ENCODE data around the gene WDPCP. TPM values are rescaled to one million over a fixed set of nuclear protein-coding genes. Genes with fewer than 3 reads are reported as not detected.

Gene WDPCP
- total and polyA plus RNA-seq, 2 of the 13 experiments (the other 11 are each of a cell fraction or from before 2014, with no cell fraction given) = 2.9 to 5.2 TPM

DNA sequence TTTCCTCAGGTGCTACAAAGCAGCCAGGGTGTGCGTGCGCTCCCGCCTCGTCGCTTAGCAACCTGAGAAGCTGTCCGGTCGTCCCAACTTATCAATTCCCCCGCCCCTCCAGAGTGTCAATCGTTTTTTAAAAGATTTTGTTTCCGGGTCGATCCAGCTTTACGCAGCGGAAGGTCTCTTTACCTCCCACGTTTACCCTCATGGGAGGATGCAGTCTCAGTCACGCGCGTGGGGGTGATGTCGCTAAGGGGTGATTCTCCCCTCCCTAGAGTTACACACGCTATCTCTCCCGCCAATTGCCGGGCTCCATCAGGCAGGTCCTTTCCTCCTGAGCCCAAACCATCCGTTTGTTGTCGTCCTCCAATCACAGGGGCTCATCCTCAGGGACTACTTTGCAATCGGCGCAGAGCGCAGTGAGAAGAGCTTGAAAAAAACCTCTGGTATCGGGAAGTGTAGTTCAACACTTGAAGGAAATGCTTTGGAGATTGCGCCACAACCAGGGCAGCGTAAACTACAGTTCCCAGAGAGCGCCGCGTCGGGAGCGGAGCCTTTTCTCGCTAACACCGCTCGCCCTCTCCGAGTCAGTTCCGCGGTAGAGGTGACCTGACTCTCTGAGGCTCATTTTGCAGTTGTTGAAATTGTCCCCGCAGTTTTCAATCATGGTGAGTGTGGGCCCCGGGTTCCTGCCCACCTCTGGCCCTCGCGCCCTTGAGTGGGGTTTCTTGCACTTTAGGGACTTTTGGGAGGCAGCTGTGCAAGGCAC, at the start of gene WDPCP, which contains the start of gene MDH1 (continued):
- TF ChIP-seq, protein P1, sequence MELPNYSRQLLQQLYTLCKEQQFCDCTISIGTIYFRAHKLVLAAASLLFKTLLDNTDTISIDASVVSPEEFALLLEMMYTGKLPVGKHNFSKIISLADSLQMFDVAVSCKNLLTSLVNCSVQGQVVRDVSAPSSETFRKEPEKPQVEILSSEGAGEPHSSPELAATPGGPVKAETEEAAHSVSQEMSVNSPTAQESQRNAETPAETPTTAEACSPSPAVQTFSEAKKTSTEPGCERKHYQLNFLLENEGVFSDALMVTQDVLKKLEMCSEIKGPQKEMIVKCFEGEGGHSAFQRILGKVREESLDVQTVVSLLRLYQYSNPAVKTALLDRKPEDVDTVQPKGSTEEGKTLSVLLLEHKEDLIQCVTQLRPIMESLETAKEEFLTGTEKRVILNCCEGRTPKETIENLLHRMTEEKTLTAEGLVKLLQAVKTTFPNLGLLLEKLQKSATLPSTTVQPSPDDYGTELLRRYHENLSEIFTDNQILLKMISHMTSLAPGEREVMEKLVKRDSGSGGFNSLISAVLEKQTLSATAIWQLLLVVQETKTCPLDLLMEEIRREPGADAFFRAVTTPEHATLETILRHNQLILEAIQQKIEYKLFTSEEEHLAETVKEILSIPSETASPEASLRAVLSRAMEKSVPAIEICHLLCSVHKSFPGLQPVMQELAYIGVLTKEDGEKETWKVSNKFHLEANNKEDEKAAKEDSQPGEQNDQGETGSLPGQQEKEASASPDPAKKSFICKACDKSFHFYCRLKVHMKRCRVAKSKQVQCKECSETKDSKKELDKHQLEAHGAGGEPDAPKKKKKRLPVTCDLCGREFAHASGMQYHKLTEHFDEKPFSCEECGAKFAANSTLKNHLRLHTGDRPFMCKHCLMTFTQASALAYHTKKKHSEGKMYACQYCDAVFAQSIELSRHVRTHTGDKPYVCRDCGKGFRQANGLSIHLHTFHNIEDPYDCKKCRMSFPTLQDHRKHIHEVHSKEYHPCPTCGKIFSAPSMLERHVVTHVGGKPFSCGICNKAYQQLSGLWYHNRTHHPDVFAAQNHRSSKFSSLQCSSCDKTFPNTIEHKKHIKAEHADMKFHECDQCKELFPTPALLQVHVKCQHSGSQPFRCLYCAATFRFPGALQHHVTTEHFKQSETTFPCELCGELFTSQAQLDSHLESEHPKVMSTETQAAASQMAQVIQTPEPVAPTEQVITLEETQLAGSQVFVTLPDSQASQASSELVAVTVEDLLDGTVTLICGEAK (IDR thresholded peaks at IDR 0.05) = 0 out of 2 replicates have a peak, but pooled peaks have one; percentile 1
- TF ChIP-seq, protein P1 (CRISPR knock-in tag; IDR thresholded peaks at IDR 0.05) = peak; percentile 79
- peak; percentile 60 for TF ChIP-seq RCOR2 (CRISPR knock-in tag; IDR thresholded peaks at IDR 0.05)
- TF ChIP-seq ZNF256 (CRISPR knock-in tag; conservative IDR thresholded peaks at IDR 0.05) = no peak
- TF ChIP-seq ZNF775 (CRISPR knock-in tag; IDR thresholded peaks at IDR 0.05; ENCODE audit: borderline replicate concordance) = no peak
- TF ChIP-seq GATAD1 (CRISPR knock-in tag; IDR thresholded peaks at IDR 0.05) = peak; percentile 95
- TF ChIP-seq ZNF660 (CRISPR knock-in tag; IDR thresholded peaks at IDR 0.05; ENCODE audit: borderline replicate concordance, low read depth) = no peak
- TF ChIP-seq CBX2 (IDR thresholded peaks at IDR 0.05; ENCODE audit: low read depth, low read length) = no peak
- TF ChIP-seq CBX2 (CRISPR knock-in tag; IDR thresholded peaks at IDR 0.05; ENCODE audit: low read depth) = no peak
- TF ChIP-seq, protein P2, sequence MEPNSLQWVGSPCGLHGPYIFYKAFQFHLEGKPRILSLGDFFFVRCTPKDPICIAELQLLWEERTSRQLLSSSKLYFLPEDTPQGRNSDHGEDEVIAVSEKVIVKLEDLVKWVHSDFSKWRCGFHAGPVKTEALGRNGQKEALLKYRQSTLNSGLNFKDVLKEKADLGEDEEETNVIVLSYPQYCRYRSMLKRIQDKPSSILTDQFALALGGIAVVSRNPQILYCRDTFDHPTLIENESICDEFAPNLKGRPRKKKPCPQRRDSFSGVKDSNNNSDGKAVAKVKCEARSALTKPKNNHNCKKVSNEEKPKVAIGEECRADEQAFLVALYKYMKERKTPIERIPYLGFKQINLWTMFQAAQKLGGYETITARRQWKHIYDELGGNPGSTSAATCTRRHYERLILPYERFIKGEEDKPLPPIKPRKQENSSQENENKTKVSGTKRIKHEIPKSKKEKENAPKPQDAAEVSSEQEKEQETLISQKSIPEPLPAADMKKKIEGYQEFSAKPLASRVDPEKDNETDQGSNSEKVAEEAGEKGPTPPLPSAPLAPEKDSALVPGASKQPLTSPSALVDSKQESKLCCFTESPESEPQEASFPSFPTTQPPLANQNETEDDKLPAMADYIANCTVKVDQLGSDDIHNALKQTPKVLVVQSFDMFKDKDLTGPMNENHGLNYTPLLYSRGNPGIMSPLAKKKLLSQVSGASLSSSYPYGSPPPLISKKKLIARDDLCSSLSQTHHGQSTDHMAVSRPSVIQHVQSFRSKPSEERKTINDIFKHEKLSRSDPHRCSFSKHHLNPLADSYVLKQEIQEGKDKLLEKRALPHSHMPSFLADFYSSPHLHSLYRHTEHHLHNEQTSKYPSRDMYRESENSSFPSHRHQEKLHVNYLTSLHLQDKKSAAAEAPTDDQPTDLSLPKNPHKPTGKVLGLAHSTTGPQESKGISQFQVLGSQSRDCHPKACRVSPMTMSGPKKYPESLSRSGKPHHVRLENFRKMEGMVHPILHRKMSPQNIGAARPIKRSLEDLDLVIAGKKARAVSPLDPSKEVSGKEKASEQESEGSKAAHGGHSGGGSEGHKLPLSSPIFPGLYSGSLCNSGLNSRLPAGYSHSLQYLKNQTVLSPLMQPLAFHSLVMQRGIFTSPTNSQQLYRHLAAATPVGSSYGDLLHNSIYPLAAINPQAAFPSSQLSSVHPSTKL (CRISPR knock-in tag; IDR thresholded peaks at IDR 0.05) = peak; percentile 66
- TF ChIP-seq, protein P3, sequence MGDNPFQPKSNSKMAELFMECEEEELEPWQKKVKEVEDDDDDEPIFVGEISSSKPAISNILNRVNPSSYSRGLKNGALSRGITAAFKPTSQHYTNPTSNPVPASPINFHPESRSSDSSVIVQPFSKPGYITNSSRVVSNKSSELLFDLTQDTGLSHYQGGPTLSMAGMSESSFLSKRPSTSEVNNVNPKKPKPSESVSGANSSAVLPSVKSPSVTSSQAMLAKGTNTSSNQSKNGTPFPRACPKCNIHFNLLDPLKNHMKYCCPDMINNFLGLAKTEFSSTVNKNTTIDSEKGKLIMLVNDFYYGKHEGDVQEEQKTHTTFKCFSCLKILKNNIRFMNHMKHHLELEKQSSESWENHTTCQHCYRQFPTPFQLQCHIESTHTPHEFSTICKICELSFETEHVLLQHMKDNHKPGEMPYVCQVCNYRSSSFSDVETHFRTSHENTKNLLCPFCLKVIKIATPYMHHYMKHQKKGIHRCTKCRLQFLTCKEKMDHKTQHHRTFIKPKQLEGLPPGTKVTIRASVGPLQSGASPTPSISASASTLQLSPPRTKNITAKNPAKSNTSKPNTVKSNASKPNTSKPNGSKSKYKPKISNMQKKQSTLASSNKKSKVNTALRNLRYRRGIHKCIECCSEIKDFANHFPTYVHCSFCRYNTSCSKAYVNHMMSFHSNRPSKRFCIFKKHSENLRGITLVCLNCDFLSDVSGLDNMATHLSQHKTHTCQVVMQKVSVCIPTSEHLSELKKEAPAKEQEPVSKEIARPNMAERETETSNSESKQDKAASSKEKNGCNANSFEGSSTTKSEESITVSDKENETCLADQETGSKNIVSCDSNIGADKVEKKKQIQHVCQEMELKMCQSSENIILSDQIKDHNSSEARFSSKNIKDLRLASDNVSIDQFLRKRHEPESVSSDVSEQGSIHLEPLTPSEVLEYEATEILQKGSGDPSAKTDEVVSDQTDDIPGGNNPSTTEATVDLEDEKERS (CRISPR knock-in tag; IDR thresholded peaks at IDR 0.05) = no peak
- no peak for TF ChIP-seq ZNF160 (CRISPR knock-in tag; IDR thresholded peaks at IDR 0.05)
- TF ChIP-seq ZNF546 (CRISPR knock-in tag; conservative IDR thresholded peaks at IDR 0.05) = peak; percentile 62; the same call in 1 of the 2 replicates

Data from HepG2 (cell line).